Thyroid gland (tissue), 4 donors: Measurements from ENCODE around the gene TIAM1. TPM values are rescaled to one million over a fixed set of nuclear protein-coding genes. Genes with fewer than 3 reads are reported as not detected.

ENCODE experiments used
- DNase-seq, 2 donors: peaks; one replicate each; pipeline ENCODE4 v3.0.0-alpha.2; 2019
- H3K27ac ChIP-seq, 3 donors: fragments of 200-600 bp; sonication (generic); 1 replicate in 2 of 3; 2 replicates in 1 of 3; pipeline ENCODE4 v1.5.1; 2016 to 2019; ENCODE audit warnings: mild to moderate bottlenecking in 1 of 3, moderate library complexity in 1 of 3
- H3K27me3 ChIP-seq: fragments of 200-600 bp; sonication (generic); one replicate; pipeline ENCODE4 v1.5.1; 2019
- H3K36me3 ChIP-seq, 2 donors: fragments of 200-600 bp; sonication (generic); one replicate each; pipeline ENCODE4 v1.5.1; 2016 to 2019
- H3K4me1 ChIP-seq, 2 donors: fragments of 200-600 bp; sonication (generic); one replicate each; pipeline ENCODE4 v1.5.1; 2017 to 2019
- H3K4me3 ChIP-seq, 3 donors: fragments of 200-600 bp; sonication (generic); replicated peaks in 1 of 3; 1 replicate in 2 of 3; 2 replicates in 1 of 3; pipeline ENCODE4 v1.5.1; 2016; ENCODE audit warnings: mild to moderate bottlenecking in 1 of 3
- H3K9me3 ChIP-seq: fragments of 200-600 bp; sonication (generic); one replicate; pipeline ENCODE4 v1.5.1; 2017
- POLR2A ChIP-seq, 2 donors: fragments of 450-650 bp; IDR thresholded peaks; one replicate each; pipeline ENCODE4 v1.6.1; 2017; ENCODE audit warnings: antibody characterized with exemption in 2 of 2, mild to moderate bottlenecking in 2 of 2, moderate library complexity in 1 of 2
- WGBS, 2 donors: methylation state at CpG; one replicate each; pipeline ENCODE4 v1.1.5; 2017; 5-methylcytosine and 5-hydroxymethylcytosine counted together
- intact Hi-C: fragments of 100-400 bp; cut with DNase I; formaldehyde crosslinking; loops from one replicate; pipeline ENCODE4 v1.15.1; 2023
- total RNA-seq, 4 donors: library from RNA; depleted of rRNA; stranded (reverse); fragments of >200 nt; gene quantifications; one replicate each; pipeline ENCODE4 v1.2.3, GENCODE V29; 2016
- TF ChIP-seq, protein P1 (sequence below), 6 experiments: fragments of 200-600 bp in 3 of 6; fragments of 450-650 bp in 3 of 6; sonication (generic) in 3 of 6; IDR thresholded peaks; one replicate each; pipeline ENCODE4 v1.5.1; 2016 to 2019; ENCODE audit warnings: antibody characterized with exemption in 6 of 6, mild to moderate bottlenecking in 2 of 6, inconsistent platforms in 1 of 6, moderate library complexity in 1 of 6

Gene TIAM1
- total RNA-seq, 4 donors from 2014 or later: 2.2 to 6.7 (median 2.4) TPM

DNA sequence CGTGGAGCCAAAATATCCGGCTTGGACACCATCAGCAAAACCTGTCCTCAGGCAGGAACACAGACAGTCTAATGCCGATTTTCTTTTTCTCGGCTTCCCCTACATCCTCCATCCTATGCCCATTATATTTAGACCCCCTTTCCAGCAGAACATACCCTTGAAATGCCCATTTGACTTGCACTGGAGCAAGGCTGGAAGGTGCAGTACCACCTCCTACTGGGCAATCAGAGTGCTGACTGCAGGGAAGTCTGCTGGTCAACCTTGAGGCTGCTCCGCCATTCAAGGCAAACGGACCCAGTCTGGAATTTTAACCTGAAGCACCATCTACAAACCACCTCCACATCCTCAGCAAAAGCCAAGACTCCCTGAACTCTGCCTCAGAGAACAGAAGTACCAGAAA is 79.5 kb downstream of the TIAM1 start:
- 87 to 96% methylated on average over 6 of the region's 6 CpGs for WGBS, 2 donors

DNA sequence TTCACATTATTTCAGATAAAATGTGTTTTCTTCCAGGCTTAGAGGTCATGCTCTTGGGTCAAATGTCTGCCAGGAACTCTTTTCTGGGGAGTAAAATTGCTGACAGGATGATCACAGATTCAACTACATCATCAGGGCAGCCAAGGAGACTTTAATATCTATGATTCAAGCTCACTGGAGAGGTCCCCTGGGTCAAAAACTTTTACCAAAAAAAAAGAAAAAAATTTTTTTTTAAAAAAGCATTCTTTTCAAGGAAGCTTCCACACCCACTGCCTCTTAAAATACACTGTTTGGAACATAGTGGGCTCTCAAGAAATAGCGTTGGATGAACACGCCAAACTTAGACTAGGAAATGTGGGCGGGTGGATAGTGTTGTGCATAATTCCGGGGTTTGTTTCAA is 81.3 kb downstream of the TIAM1 start:
- Histone ChIP-seq H3K9me3 (no peaks in the 10 kb centered on the region), H3K4me1 (no peaks in the 10 kb centered on the region), H3K27ac (no peak overlapping the region), H3K36me3 (no peaks in the 10 kb centered on the region), H3K27me3 (no peaks in the 10 kb centered on the region), H3K4me3 (no peak overlapping the region)
- no peak for TF ChIP-seq POLR2A (IDR thresholded peaks at IDR 0.05)
- TF ChIP-seq, protein P1, sequence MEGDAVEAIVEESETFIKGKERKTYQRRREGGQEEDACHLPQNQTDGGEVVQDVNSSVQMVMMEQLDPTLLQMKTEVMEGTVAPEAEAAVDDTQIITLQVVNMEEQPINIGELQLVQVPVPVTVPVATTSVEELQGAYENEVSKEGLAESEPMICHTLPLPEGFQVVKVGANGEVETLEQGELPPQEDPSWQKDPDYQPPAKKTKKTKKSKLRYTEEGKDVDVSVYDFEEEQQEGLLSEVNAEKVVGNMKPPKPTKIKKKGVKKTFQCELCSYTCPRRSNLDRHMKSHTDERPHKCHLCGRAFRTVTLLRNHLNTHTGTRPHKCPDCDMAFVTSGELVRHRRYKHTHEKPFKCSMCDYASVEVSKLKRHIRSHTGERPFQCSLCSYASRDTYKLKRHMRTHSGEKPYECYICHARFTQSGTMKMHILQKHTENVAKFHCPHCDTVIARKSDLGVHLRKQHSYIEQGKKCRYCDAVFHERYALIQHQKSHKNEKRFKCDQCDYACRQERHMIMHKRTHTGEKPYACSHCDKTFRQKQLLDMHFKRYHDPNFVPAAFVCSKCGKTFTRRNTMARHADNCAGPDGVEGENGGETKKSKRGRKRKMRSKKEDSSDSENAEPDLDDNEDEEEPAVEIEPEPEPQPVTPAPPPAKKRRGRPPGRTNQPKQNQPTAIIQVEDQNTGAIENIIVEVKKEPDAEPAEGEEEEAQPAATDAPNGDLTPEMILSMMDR (IDR thresholded peaks at IDR 0.05): no peak
- DNase-seq: no peak
- intact Hi-C loops: no loop called here
- WGBS, 2 donors: 77 to 81% methylated on average over 4 of the region's 4 CpGs

More for the DNA sequence above, 79.5 kb downstream of the TIAM1 start:
- Histone ChIP-seq H3K4me1 (no peaks in the 10 kb centered on the region), H3K9me3 (no peaks in the 10 kb centered on the region), H3K27ac (no peak overlapping the region), H3K4me3 (no peak overlapping the region), H3K36me3 (no peaks in the 10 kb centered on the region), H3K27me3 (no peaks in the 10 kb centered on the region)
- DNase-seq: no peak
- TF ChIP-seq, protein P1 (IDR thresholded peaks at IDR 0.05): no peak
- no peak for TF ChIP-seq POLR2A (IDR thresholded peaks at IDR 0.05)
- intact Hi-C loops: no loop called here

DNA sequence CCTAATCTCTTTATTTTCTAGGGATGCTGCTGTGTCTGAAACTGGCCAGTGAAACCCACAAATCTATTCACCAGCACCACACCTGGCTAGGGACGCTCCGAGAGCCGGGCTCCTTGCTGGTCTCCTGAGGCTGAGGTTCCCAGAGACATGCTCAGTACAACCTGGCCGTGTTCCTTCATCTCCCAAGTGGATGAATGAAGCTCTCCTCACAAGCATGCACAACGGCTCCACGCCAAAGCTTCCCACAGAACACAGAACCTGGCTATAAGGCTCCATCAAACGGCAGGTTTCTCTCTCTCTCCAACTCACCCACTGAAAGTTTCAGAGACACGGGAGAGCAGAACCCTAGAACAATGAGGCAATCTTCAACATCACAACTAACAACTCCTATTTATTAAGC is 82.3 kb downstream of the TIAM1 start:
- no peaks in the 10 kb centered on the region for H3K4me1 ChIP-seq
- H3K36me3 ChIP-seq: no peaks in the 10 kb centered on the region
- 79 to 89% methylated on average over 8 of the region's 8 CpGs for WGBS, 2 donors
- DNase-seq: no peak
- intact Hi-C loops: no loop called here
- H3K27ac ChIP-seq: no peak overlapping the region
- no peaks in the 10 kb centered on the region for H3K9me3 ChIP-seq
- no peak overlapping the region for H3K4me3 ChIP-seq
- TF ChIP-seq POLR2A (IDR thresholded peaks at IDR 0.05): no peak
- TF ChIP-seq, protein P1 (IDR thresholded peaks at IDR 0.05): no peak
- H3K27me3 ChIP-seq: no peaks in the 10 kb centered on the region

- TF ChIP-seq POLR2A (IDR thresholded peaks at IDR 0.05): no peak
- TF ChIP-seq, protein P1 (IDR thresholded peaks at IDR 0.05): no peak
- H3K27ac ChIP-seq: no peak overlapping the region
- intact Hi-C loops: no loop called here
- WGBS, 2 donors: 71 to 72% methylated on average over 4 of the region's 4 CpGs
- H3K36me3 ChIP-seq: no peaks in the 10 kb centered on the region
- no peak overlapping the region for H3K4me3 ChIP-seq
- H3K4me1 ChIP-seq: no peaks in the 10 kb centered on the region
- no peak for DNase-seq
- no peaks in the 10 kb centered on the region for H3K9me3 ChIP-seq
- H3K27me3 ChIP-seq: no peaks in the 10 kb centered on the region
Measured at GRCh38 chr21:31260790-31261189, 83.3 kb downstream of the TIAM1 start.

DNA sequence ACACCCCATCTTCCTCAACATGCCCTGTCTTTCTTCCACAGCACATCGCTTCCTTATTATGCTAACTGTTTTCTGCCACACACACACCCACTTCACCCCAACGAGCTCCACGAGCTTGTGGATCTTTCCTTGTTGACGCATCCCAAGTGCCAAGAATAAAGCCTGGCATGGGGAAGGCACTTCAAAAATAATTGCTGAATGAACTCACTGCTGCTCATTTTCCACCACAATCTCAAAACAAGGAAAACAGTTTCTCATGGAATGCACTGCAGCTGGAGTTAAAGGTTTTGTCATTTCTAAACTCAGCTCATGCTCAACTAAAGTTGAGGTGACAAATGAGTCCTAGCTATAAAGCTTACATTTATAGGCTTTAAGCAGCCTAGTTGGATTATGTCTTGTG is 86.0 kb downstream of the TIAM1 start:
- Histone ChIP-seq H3K27ac (no peak overlapping the region), H3K4me1 (no peaks in the 10 kb centered on the region), H3K4me3 (no peak overlapping the region), H3K36me3 (no peaks in the 10 kb centered on the region), H3K27me3 (no peaks in the 10 kb centered on the region), H3K9me3 (no peaks in the 10 kb centered on the region)
- no peak for DNase-seq
- TF ChIP-seq, protein P1 (IDR thresholded peaks at IDR 0.05): no peak
- no peak for TF ChIP-seq POLR2A (IDR thresholded peaks at IDR 0.05)
- intact Hi-C loops: no loop called here
- 76 to 88% methylated on average over 4 of the region's 4 CpGs for WGBS, 2 donors
